ENCODE data around the gene BTBD1. TPM values are rescaled to one million over a fixed set of nuclear protein-coding genes. Genes with fewer than 3 reads are reported as not detected.

BTBD1 gene
- total RNA-seq, 1 donor from 2014 or later: 85.4 TPM

- DNase-seq (ENCODE audit: low read depth): no peak
- no peak overlapping the region for H3K4me3 ChIP-seq (ENCODE audit: low read depth, low read length)
- no peak for TF ChIP-seq CTCF (IDR thresholded peaks at IDR 0.05; ENCODE audit: insufficient read depth, low read length, poor library complexity, severe bottlenecking)
- H3K27me3 ChIP-seq (ENCODE audit: control insufficient read depth, insufficient read depth, low read length): peaks cover 11% of the 10 kb centered on the region
- H3K36me3 ChIP-seq (ENCODE audit: control insufficient read depth, insufficient read depth, low read length): no peaks in the 10 kb centered on the region
Observed at GRCh38 chr15:83108266-83109219, 41.5 kb upstream of the BTBD1 start.

- no peak for TF ChIP-seq CTCF (IDR thresholded peaks at IDR 0.05; ENCODE audit: insufficient read depth, low read length, poor library complexity, severe bottlenecking)
- no peaks in the 10 kb centered on the region for H3K36me3 ChIP-seq (ENCODE audit: control insufficient read depth, insufficient read depth, low read length)
- no peak for DNase-seq (ENCODE audit: low read depth)
- peak overlapping the region; percentile 37 for H3K4me3 ChIP-seq (ENCODE audit: low read depth, low read length)
- H3K27me3 ChIP-seq (ENCODE audit: control insufficient read depth, insufficient read depth, low read length): peaks cover 11% of the 10 kb centered on the region
Observed at GRCh38 chr15:83107841-83108181, 40.8 kb upstream of the BTBD1 start.

GRCh38 chr15:83106994-83107840 is 40.2 kb upstream of the BTBD1 start, which contains the start of gene TM6SF1:
TSS of gene TM6SF1 (plus strand) at chr15:83107645. CDS start at chr15:83107681, 36 bp downstream.
- no peak for DNase-seq (ENCODE audit: low read depth)
- peak within 1 kb of the TSS; percentile 37 for H3K4me3 ChIP-seq (ENCODE audit: low read depth, low read length)
- no peaks in the 10 kb centered on the region for H3K36me3 ChIP-seq (ENCODE audit: control insufficient read depth, insufficient read depth, low read length)
- H3K27me3 ChIP-seq (ENCODE audit: control insufficient read depth, insufficient read depth, low read length): peaks cover 11% of the 10 kb centered on the region
- no peak for TF ChIP-seq CTCF (IDR thresholded peaks at IDR 0.05; ENCODE audit: insufficient read depth, low read length, poor library complexity, severe bottlenecking)

GRCh38 chr15:83105440-83105839 is 38.4 kb upstream of the BTBD1 start:
- no peak for TF ChIP-seq CTCF (IDR thresholded peaks at IDR 0.05; ENCODE audit: insufficient read depth, low read length, poor library complexity, severe bottlenecking)
- Histone ChIP-seq H3K4me3 (ENCODE audit: low read depth, low read length) (no peak overlapping the region), H3K27me3 (ENCODE audit: control insufficient read depth, insufficient read depth, low read length) (peaks cover 11% of the 10 kb centered on the region), H3K36me3 (ENCODE audit: control insufficient read depth, insufficient read depth, low read length) (no peaks in the 10 kb centered on the region)
- no peak for DNase-seq (ENCODE audit: low read depth)

- no peak for DNase-seq (ENCODE audit: low read depth)
- no peak overlapping the region for H3K4me3 ChIP-seq (ENCODE audit: low read depth, low read length)
- no peaks in the 10 kb centered on the region for H3K36me3 ChIP-seq (ENCODE audit: control insufficient read depth, insufficient read depth, low read length)
- TF ChIP-seq CTCF (IDR thresholded peaks at IDR 0.05; ENCODE audit: insufficient read depth, low read length, poor library complexity, severe bottlenecking): no peak
- H3K27me3 ChIP-seq (ENCODE audit: control insufficient read depth, insufficient read depth, low read length): peaks cover 11% of the 10 kb centered on the region
Observed at GRCh38 chr15:83104141-83104540, 37.1 kb upstream of the BTBD1 start.

All from kidney epithelial cell (primary cell).